ENCODE results near the gene B3GNT7.

Gene B3GNT7

GRCh38 chr2:231379266-231380215 is 16.0 kb upstream of the B3GNT7 start:
- Histone ChIP-seq H3K4me3 (ENCODE audit: low read length, poor library complexity, severe bottlenecking) (no peak overlapping the region), H3K9ac (ENCODE audit: low read depth, low read length, poor library complexity, severe bottlenecking) (no peak overlapping the region), H3K27me3 (ENCODE audit: insufficient read depth, low read length, poor library complexity, severe bottlenecking) (no peaks in the 10 kb centered on the region), H2AFZ (ENCODE audit: low read length) (no peak overlapping the region), H3K79me2 (ENCODE audit: insufficient read depth, low read length) (no peaks in the 10 kb centered on the region), H3F3A (ENCODE audit: low read depth) (no peaks in the 10 kb centered on the region), H3K4me2 (ENCODE audit: low read depth, low read length, poor library complexity, severe bottlenecking) (no peak overlapping the region), H3K36me3 (ENCODE audit: insufficient read depth, low read length) (no peaks in the 10 kb centered on the region), H3K9me3 (ENCODE audit: insufficient read depth, low read depth, low read length) (no peaks in the 10 kb centered on the region), H3K9me2 (replicated peaks; ENCODE audit: low read depth, low read length) (no peaks in the 10 kb centered on the region), H4K20me1 (ENCODE audit: insufficient read depth, low read length, poor library complexity, severe bottlenecking) (no peaks in the 10 kb centered on the region), H3K4me1 (ENCODE audit: insufficient read depth, low read length, poor library complexity, severe bottlenecking) (peaks cover 34% of the 10 kb centered on the region)
- TF ChIP-seq EZH2phosphoT487 (IDR thresholded peaks at IDR 0.05; ENCODE audit: borderline replicate concordance) = no peak
- TF ChIP-seq, protein P1, sequence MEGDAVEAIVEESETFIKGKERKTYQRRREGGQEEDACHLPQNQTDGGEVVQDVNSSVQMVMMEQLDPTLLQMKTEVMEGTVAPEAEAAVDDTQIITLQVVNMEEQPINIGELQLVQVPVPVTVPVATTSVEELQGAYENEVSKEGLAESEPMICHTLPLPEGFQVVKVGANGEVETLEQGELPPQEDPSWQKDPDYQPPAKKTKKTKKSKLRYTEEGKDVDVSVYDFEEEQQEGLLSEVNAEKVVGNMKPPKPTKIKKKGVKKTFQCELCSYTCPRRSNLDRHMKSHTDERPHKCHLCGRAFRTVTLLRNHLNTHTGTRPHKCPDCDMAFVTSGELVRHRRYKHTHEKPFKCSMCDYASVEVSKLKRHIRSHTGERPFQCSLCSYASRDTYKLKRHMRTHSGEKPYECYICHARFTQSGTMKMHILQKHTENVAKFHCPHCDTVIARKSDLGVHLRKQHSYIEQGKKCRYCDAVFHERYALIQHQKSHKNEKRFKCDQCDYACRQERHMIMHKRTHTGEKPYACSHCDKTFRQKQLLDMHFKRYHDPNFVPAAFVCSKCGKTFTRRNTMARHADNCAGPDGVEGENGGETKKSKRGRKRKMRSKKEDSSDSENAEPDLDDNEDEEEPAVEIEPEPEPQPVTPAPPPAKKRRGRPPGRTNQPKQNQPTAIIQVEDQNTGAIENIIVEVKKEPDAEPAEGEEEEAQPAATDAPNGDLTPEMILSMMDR (conservative IDR thresholded peaks at IDR 0.05; ENCODE audit: low read length) = no peak

DNA sequence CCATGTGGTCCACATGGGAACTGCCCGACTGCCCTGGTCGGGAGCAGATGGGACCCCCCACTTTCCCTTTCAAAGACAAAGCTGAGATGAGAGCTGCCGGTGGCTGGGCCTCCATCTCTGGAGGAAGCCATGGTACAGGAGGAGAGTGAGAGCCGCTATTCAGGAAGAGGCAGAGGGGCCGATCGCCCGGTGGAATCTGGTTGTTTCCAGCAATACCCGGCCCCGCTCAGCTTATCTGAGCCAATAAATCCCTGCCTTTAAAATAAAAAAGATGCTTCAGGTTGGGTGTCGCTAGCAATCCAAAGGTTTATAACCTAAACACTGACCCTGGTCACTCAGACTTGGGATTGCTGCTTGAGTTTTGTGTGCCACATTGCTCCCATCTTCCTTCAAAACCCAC is 15.2 kb upstream of the B3GNT7 start:
- Histone ChIP-seq H3K9me2 (replicated peaks; ENCODE audit: low read depth, low read length) (no peaks in the 10 kb centered on the region), H2AFZ (ENCODE audit: low read length) (no peak overlapping the region), H3K4me3 (ENCODE audit: low read length, poor library complexity, severe bottlenecking) (no peak overlapping the region), H3K36me3 (ENCODE audit: insufficient read depth, low read length) (no peaks in the 10 kb centered on the region), H3K27me3 (ENCODE audit: insufficient read depth, low read length, poor library complexity, severe bottlenecking) (no peaks in the 10 kb centered on the region), H3K9ac (ENCODE audit: low read depth, low read length, poor library complexity, severe bottlenecking) (no peak overlapping the region), H4K20me1 (ENCODE audit: insufficient read depth, low read length, poor library complexity, severe bottlenecking) (no peaks in the 10 kb centered on the region), H3K9me3 (ENCODE audit: insufficient read depth, low read depth, low read length) (peaks cover 7% of the 10 kb centered on the region; the same call in 1 of the 2 replicates), H3K4me2 (ENCODE audit: low read depth, low read length, poor library complexity, severe bottlenecking) (no peak overlapping the region), H3K79me2 (ENCODE audit: insufficient read depth, low read length) (no peaks in the 10 kb centered on the region), H3F3A (ENCODE audit: low read depth) (no peaks in the 10 kb centered on the region), H3K4me1 (ENCODE audit: insufficient read depth, low read length, poor library complexity, severe bottlenecking) (peaks cover 34% of the 10 kb centered on the region)
- TF ChIP-seq, protein P1 (conservative IDR thresholded peaks at IDR 0.05; ENCODE audit: low read length) = no peak
- TF ChIP-seq EZH2phosphoT487 (IDR thresholded peaks at IDR 0.05; ENCODE audit: borderline replicate concordance) = no peak

DNA sequence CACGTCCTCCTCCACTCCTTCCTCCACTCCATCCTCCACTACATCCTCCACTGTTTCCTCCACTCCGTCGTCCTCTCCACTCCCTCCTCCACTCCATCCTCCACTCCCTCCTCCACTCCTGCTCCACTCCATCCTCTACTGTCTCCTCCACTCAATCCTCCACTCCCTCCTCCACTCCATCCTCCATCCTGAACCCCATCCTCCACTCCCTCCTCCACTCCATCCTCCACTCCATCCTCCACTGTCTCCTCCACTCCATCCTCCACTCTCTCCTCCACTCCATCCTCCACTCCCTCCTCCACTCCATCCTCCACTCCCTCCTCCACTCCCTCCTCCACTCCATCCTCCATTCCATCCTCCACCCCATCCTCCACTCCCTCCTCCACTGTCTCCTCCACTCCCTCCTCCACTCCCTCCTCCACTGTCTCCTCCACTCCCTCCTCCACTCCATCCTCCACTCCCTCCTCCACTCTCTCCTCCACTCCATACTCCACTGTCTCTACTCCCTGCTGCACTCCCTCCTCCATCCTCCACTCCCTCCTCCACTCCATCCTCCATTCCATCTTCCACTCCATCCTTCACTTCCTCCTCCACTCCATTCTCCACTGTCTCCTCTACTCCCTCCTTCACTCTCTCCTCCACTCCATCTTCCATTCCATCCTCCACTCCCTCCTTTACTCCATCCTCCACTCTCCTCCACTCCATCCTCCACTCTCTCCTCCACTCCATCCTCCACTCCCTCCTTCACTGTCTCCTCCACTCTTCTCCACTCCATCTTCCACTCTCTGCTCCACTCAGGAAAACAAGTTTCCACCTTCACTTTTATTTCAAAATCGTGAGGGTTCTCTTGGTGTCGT is 14.3 kb upstream of the B3GNT7 start:
- peaks cover 7% of the 10 kb centered on the region; the same call in 1 of the 2 replicates for H3K9me3 ChIP-seq (ENCODE audit: insufficient read depth, low read depth, low read length)
- no peaks in the 10 kb centered on the region for H3F3A ChIP-seq (ENCODE audit: low read depth)
- H2AFZ ChIP-seq (ENCODE audit: low read length) = no peak overlapping the region
- H4K20me1 ChIP-seq (ENCODE audit: insufficient read depth, low read length, poor library complexity, severe bottlenecking) = no peaks in the 10 kb centered on the region
- H3K79me2 ChIP-seq (ENCODE audit: insufficient read depth, low read length) = no peaks in the 10 kb centered on the region
- no peaks in the 10 kb centered on the region for H3K27me3 ChIP-seq (ENCODE audit: insufficient read depth, low read length, poor library complexity, severe bottlenecking)
- no peaks in the 10 kb centered on the region for H3K36me3 ChIP-seq (ENCODE audit: insufficient read depth, low read length)
- no peak for TF ChIP-seq EZH2phosphoT487 (IDR thresholded peaks at IDR 0.05; ENCODE audit: borderline replicate concordance)
- TF ChIP-seq, protein P1 (conservative IDR thresholded peaks at IDR 0.05; ENCODE audit: low read length) = no peak
- H3K9ac ChIP-seq (ENCODE audit: low read depth, low read length, poor library complexity, severe bottlenecking) = no peak overlapping the region
- peaks cover 39% of the 10 kb centered on the region for H3K4me1 ChIP-seq (ENCODE audit: insufficient read depth, low read length, poor library complexity, severe bottlenecking)
- no peak overlapping the region for H3K4me3 ChIP-seq (ENCODE audit: low read length, poor library complexity, severe bottlenecking)
- H3K4me2 ChIP-seq (ENCODE audit: low read depth, low read length, poor library complexity, severe bottlenecking) = no peak overlapping the region
- no peaks in the 10 kb centered on the region for H3K9me2 ChIP-seq (replicated peaks; ENCODE audit: low read depth, low read length)

All from Loucy (cell line).